ENCODE measurements around the gene RNF31.
"Not testable (repeated sequence)": the region's sequence is repeated elsewhere in the genome, so short reads cannot be mapped to it uniquely, and the experiment has no call there.

RNF31 gene

DNA sequence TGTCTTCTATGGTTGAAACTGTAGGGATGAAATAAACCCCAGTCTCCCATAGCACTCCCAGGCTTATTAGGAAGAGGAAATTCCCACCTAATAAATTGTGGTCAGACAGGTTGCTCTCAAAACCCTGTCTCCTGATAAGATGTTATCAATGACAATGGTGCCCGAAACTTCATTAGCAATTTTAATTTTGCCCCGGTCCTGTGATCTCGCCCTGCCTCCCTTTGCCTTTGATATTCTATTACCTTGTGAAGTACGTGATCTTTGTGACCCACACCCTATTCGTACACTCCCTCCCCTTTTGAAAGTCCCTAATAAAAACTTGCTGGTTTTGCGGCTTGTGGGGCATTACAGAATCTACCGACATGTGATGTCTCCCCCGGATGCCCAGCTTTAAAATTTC lies 55.2 kb downstream of the RNF31 start:
- not testable (repeated sequence) for FAIRE-seq; DNase-seq (ENCODE audit: low spot score)

DNA sequence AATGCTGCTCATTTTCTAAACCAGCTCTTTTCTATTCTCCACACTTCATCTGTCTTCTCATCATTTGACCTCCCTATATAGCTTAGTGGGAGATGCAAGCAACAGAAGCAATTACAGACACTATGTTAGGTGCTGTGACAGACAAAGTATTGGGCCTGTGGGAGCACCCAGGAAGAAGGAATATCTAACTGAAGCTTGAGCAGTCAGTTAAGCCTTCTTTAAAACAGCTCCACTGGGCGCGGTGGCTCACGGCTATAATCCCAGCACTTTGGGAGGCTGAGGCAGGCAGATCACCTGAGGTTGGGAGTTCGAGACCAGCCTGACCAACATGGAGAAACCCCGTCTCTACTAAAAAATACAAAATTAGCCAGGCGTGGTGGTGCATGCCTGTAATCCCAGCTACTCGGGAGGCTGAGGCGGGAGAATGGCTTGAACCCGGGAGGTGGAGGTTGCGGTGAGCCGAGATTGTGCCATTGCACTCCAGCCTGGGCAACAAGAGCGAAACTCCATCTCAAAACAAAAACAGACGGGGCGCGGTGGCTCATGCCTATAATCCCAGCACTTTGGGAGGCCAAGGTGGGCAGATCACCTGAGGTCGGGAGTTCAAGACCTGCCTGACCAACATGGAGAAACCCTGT lies 56.1 kb downstream of the RNF31 start:
- not testable (repeated sequence) for DNase-seq (ENCODE audit: low spot score); FAIRE-seq

DNA sequence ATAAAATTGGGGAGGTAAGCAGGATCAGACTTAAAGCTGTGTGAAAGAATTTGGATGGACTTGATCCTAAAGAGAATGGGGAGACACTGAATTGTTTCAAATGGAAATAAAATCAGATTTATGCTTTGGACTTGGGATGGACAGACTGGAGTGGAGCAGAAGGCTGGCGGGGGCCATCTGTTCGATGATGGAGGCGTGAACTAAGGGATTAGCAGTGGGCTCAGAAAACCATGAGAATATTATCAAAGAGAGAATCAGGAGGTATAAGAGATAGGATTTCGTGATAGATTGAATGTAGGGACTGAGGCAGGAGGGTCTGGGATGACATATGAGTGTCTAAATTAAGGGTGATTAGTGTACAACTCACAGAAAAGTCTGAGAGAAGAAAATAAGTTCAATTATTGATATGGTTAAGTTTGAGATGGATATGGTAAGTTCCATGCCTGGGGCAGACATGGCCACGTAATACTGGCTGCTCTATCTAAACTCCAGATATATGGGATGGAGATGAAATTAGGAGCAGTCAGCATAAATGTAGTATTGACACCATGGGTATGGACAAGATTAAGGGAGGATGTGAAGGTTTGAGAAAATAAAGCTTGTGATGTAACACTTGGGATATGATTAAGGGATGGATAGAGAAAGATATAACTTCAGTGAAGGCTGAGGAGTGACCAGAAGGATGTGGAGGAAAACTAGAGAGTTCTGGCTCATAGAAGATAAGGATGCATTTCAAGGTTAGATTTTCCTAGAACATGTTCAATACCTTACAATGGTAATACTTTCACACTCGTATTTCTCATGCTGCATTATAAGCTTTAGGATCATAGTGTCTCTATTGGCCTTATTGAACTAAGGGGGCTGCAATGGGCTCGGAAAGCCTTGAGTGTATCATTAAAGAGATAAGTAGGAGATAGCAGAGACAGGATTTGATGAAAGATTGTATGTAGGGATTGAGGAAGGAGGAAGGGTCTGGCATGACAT lies 57.2 kb downstream of the RNF31 start:
- no peak for FAIRE-seq
- DNase-seq (ENCODE audit: low spot score): no peak

DNA sequence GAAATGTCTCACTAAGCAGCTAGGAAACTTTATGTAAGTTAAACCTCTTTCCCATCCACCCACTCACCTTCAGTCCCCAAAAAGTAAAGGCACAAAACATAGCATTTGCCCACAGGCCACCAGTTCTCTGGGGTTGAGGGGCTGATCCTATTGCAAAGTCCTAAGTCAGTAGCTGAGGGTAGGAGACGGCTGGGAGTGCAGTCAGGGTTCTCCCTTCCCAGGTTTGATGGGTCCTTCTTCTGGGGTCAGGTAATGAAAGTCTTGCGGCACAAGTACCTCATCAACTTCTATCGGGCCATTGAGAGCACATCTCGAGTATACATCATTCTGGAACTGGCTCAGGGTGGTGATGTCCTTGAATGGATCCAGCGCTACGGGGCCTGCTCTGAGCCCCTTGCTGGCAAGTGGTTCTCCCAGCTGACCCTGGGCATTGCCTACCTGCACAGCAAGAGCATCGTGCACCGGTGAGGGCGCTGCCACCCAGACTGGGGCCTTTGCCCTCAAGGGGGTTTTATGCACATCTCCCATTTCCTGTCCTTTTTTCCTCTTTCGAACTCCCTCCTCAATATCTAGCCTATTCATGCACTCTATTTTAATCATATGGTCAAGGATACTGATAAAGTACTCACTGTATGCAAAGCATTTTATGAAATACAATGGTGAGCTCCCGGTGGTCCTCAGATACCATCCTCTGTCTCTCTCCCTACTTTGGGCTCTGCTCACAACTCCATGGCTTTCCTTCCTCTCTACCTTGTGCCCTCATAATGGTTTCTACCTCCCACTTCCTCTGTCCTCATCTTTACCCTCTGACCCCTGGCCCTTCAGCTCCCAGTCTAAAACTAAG lies 59.2 kb downstream of the RNF31 start:
- no peak for FAIRE-seq

DNA sequence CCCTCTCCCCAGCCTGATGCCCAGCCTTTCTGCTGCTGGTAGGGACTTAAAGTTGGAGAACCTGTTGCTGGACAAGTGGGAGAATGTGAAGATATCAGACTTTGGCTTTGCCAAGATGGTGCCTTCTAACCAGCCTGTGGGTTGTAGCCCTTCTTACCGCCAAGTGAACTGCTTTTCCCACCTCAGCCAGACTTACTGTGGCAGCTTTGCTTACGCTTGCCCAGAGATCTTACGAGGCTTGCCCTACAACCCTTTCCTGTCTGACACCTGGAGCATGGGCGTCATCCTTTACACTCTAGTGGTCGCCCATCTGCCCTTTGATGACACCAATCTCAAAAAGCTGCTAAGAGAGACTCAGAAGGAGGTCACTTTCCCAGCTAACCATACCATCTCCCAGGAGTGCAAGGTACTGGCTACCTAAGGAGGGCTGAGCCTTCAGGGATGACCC lies 59.8 kb downstream of the RNF31 start:
- FAIRE-seq (no peak), DNase-seq (ENCODE audit: low spot score) (no peak)

More for the DNA sequence above, 59.2 kb downstream of the RNF31 start:
- no peak for DNase-seq (ENCODE audit: low spot score)

DNA sequence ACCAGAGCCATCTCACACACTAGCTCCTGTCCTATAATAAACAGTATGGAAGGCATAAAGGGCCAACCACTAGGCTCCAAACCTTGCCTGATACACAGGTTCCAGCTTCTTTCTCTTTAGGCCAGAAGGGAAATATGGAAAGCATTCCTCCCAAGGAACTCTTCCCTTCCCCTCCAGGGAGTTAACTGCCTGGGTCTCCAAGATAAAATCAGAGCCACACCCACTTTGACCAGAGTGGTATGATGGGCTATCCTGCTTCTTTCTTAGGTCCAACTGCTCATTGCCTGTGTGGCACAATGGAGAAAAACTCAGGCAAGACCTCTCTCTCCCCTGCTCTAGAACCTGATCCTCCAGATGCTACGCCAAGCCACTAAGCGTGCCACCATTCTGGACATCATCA lies 60.3 kb downstream of the RNF31 start:
- DNase-seq (ENCODE audit: low spot score): no peak
- FAIRE-seq: no peak

All from RCC 7860 (cell line).